HepG2 (cell line): ENCODE results near the gene MEF2A. TPM values are rescaled to one million over a fixed set of nuclear protein-coding genes. Genes with fewer than 3 reads are reported as not detected.

Source experiments
- ATAC-seq: fragments of 200-7000 bp; cut with Tn5 transposase; 3 replicates; pipeline ENCODE4 v1.9.1; 2020; ENCODE audit warnings: mild to moderate bottlenecking, moderate library complexity
- BruUV-seq: library from RNA; stranded (reverse); fragments of 400-500 nt; replicated peaks from 2 replicates; lab custom pipeline; 2021; lab: Mats Ljungman, UMichigan
- CTCF ChIA-PET: fragments of 300-600 bp; formaldehyde crosslinking; extraction: SDS; loops from one replicate; lab custom pipeline; 2021; ENCODE audit warnings: low total read pairs, inconsistent platforms, low intra/inter-chr PET ratio; lab: Yijun Ruan, JAX
- POLR2A ChIA-PET: fragments of 350-600 bp; sonication (Branson Sonifier 250); formaldehyde crosslinking; loops from one replicate; lab custom pipeline; 2020; ENCODE audit warnings: antibody characterized with exemption, inconsistent platforms; lab: Yijun Ruan, JAX
- DNase-seq: peaks from one replicate; pipeline ENCODE4 v3.0.0-alpha.2; 2015; ENCODE audit warnings: low spot score
- FAIRE-seq: peaks from 3 replicates; lab custom pipeline; 2011; peaks lifted over from hg19 to GRCh38; lab: Jason Lieb, UNC
- H2AFZ ChIP-seq: one replicate; pipeline ENCODE4 v1.6.1; 2011; ENCODE audit warnings: low read length, inconsistent platforms
- H3K27ac ChIP-seq: fragments of 300-600 bp; 3 replicates; pipeline ENCODE4 v1.8.0; 2011; ENCODE audit warnings: mixed run types, mild to moderate bottlenecking, mixed read lengths, low read length, inconsistent platforms; ENCODE audit not compliant: insufficient read depth; ENCODE audit errors: extremely low read length
- H3K27me3 ChIP-seq, 2 experiments: fragments of 200-600 bp in 1 of 2; 2 replicates in 1 of 2; 3 replicates in 1 of 2; pipeline versions ENCODE4 v1.6.0 to v1.8.0; 2011; ENCODE audit warnings: low read length in 2 of 2, mild to moderate bottlenecking in 2 of 2, moderate library complexity in 2 of 2, inconsistent platforms in 1 of 2; ENCODE audit not compliant: insufficient read depth in 2 of 2, control insufficient read depth in 1 of 2
- H3K36me3 ChIP-seq, 2 experiments: fragments of 200-600 bp in 1 of 2; replicated peaks in 1 of 2; 2 replicates in 1 of 2; 3 replicates in 1 of 2; pipeline versions ENCODE4 v1.5.1 to v1.8.0; 2011; ENCODE audit warnings: low read length in 2 of 2, inconsistent platforms in 1 of 2; ENCODE audit not compliant: insufficient read depth in 2 of 2, control insufficient read depth in 1 of 2
- H3K4me1 ChIP-seq: 2 replicates; pipeline ENCODE4 v1.5.1; 2012; ENCODE audit warnings: low read length, inconsistent platforms; ENCODE audit not compliant: insufficient read depth
- H3K4me2 ChIP-seq: 2 replicates; pipeline ENCODE4 v1.6.0; 2011; ENCODE audit warnings: low read depth, low read length, inconsistent platforms
- H3K4me3 ChIP-seq, 3 experiments: fragments of 200-600 bp in 1 of 3; sonication (generic), shearing (Covaris generic) in 1 of 3; replicated peaks in 1 of 3; 2 replicates each; pipeline ENCODE4 v1.5.1; 2011 to 2016; ENCODE audit warnings: low read length in 3 of 3, inconsistent platforms in 2 of 3, low read depth in 2 of 3, mild to moderate bottlenecking in 2 of 3, control low read depth in 1 of 3, mixed read lengths in 1 of 3; ENCODE audit not compliant: insufficient read depth in 1 of 3
- H3K79me2 ChIP-seq: one replicate; pipeline ENCODE4 v1.6.1; 2011; ENCODE audit warnings: low read length, inconsistent platforms; ENCODE audit not compliant: insufficient read depth
- H3K9ac ChIP-seq: 2 replicates; pipeline ENCODE4 v1.6.0; 2011; ENCODE audit warnings: mild to moderate bottlenecking, low read depth, low read length, inconsistent platforms; ENCODE audit not compliant: insufficient read depth
- H3K9me3 ChIP-seq: 2 replicates; pipeline ENCODE4 v1.5.1; 2012; ENCODE audit warnings: mild to moderate bottlenecking, low read length
- H4K20me1 ChIP-seq: 2 replicates; pipeline ENCODE4 v1.6.0; 2011; ENCODE audit warnings: inconsistent platforms, mild to moderate bottlenecking, low read length, moderate library complexity; ENCODE audit not compliant: insufficient read depth
- REXO4 ChIP-seq: sonication (generic); formaldehyde crosslinking; IDR thresholded peaks from 2 replicates; pipeline ENCODE4 v1.8.0; 2022; ENCODE audit warnings: missing genetic modification reagents, mild to moderate bottlenecking, borderline replicate concordance
- ZNF251 ChIP-seq: sonication (generic); formaldehyde crosslinking; IDR thresholded peaks from 2 replicates; pipeline ENCODE4 v1.9.0; 2021; ENCODE audit warnings: mild to moderate bottlenecking, missing genetic modification reagents
- ZNF264 ChIP-seq: sonication (generic); formaldehyde crosslinking; IDR thresholded peaks from 2 replicates; pipeline ENCODE4 v1.4.0; 2020; ENCODE audit warnings: missing genetic modification reagents
- ZNF614 ChIP-seq: IDR thresholded peaks from 2 replicates; pipeline ENCODE4 v1.6.1; 2018; ENCODE audit warnings: missing biosample characterization, missing genetic modification reagents, inconsistent platforms, borderline replicate concordance
- in situ Hi-C: cut with HindIII; loops from 2 replicates; pipeline ENCODE4 v1.10.0; 2017; ENCODE audit warnings: low pct_unique_long_range_greater_than_20kb; ENCODE audit not compliant: extremely low pct_ligation_motif_present
- intact Hi-C: fragments of 100-400 bp; cut with micrococcal nuclease; formaldehyde crosslinking; loops from one replicate; pipeline ENCODE4 v1.10.0; 2022; ENCODE audit not compliant: unreplicated experiment
- polyA plus RNA-seq, 8 experiments: library from polyadenylated mRNA; depleted of rRNA in 3 of 8; stranded (reverse) in 7 of 8; unstranded in 1 of 8; fragments of >200 nt; fragmentation: Illumina TruSeq in 4 of 8; extraction: Trizol in 4 of 8; gene quantifications; 2 replicates each; pipeline versions ENCODE4 v1.2.1 to v1.2.3, GENCODE V29; 2011 to 2016; ENCODE audit warnings: low read depth in 4 of 8, missing spikeins in 1 of 8, mixed read lengths in 1 of 8; ENCODE audit not compliant: insufficient read depth in 1 of 8
- total RNA-seq, 5 experiments: library from RNA; depleted of rRNA; stranded (reverse); fragments of >200 nt; fragmentation: Illumina TruSeq; extraction: Trizol; gene quantifications; 2 replicates each; pipeline ENCODE4 v1.2.3, GENCODE V29; 2016; ENCODE audit warnings: low read depth in 1 of 5
- TF ChIP-seq, protein P1 (sequence below): sonication (generic); formaldehyde crosslinking; IDR thresholded peaks from 2 replicates; pipeline ENCODE4 v1.5.1; 2020; ENCODE audit warnings: mild to moderate bottlenecking, moderate library complexity, missing genetic modification reagents
- TF ChIP-seq, protein P2 (sequence below): sonication (generic); formaldehyde crosslinking; IDR thresholded peaks from 2 replicates; pipeline ENCODE4 v1.4.0; 2020; ENCODE audit warnings: mild to moderate bottlenecking, missing genetic modification reagents

MEF2A gene
- total and polyA plus RNA-seq, 2 of the 13 experiments (the other 11 are each of a cell fraction or from before 2014, with no cell fraction given): 15.2 to 24.4 TPM

DNA sequence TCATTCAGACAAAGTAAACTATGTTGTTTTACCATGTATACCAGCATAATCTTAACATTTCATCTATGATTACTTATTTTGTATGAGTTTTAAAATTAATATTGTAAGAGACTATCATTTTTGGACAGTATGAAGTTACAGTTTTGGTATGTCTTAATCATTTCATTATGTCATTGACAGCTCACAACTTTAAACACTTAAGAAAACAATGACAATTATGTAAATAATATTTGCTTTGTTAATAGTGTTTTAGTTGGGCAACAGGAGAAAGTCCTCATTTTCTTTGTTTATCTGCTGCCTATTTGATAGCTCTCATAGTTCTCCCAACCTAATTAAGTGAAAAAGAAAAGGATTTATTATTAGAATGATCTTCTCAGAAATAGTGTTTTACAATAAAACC is 80.2 kb downstream of the MEF2A start:
- Histone ChIP-seq H4K20me1 (no peaks in the 10 kb centered on the region), H3K36me3 (peaks cover 0 to 10% of the 10 kb centered on the region in 2 experiments; a peak in 2 of 5 replicates), H3K79me2 (no peaks in the 10 kb centered on the region), H3K4me3 (no peak overlapping the region), H2AFZ (no peak overlapping the region), H3K9ac (no peak overlapping the region), H3K27ac (no peak overlapping the region), H3K4me1 (peaks cover 8% of the 10 kb centered on the region), H3K27me3 (no peaks in the 10 kb centered on the region), H3K9me3 (no peaks in the 10 kb centered on the region), H3K4me2 (no peak overlapping the region)
- TF ChIP-seq ZNF264 (CRISPR knock-in tag): no peak
- no peak for TF ChIP-seq ZNF614
- TF ChIP-seq, protein P1, sequence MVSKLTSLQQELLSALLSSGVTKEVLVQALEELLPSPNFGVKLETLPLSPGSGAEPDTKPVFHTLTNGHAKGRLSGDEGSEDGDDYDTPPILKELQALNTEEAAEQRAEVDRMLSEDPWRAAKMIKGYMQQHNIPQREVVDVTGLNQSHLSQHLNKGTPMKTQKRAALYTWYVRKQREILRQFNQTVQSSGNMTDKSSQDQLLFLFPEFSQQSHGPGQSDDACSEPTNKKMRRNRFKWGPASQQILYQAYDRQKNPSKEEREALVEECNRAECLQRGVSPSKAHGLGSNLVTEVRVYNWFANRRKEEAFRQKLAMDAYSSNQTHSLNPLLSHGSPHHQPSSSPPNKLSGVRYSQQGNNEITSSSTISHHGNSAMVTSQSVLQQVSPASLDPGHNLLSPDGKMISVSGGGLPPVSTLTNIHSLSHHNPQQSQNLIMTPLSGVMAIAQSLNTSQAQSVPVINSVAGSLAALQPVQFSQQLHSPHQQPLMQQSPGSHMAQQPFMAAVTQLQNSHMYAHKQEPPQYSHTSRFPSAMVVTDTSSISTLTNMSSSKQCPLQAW (CRISPR knock-in tag): no peak
- TF ChIP-seq ZNF251 (CRISPR knock-in tag): no peak
- no peak for TF ChIP-seq REXO4 (CRISPR knock-in tag)
- TF ChIP-seq, protein P2, sequence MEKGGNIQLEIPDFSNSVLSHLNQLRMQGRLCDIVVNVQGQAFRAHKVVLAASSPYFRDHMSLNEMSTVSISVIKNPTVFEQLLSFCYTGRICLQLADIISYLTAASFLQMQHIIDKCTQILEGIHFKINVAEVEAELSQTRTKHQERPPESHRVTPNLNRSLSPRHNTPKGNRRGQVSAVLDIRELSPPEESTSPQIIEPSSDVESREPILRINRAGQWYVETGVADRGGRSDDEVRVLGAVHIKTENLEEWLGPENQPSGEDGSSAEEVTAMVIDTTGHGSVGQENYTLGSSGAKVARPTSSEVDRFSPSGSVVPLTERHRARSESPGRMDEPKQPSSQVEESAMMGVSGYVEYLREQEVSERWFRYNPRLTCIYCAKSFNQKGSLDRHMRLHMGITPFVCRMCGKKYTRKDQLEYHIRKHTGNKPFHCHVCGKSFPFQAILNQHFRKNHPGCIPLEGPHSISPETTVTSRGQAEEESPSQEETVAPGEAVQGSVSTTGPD: no peak
- DNase-seq (no peak), FAIRE-seq (no peak), ATAC-seq (no peak)
- intact Hi-C loops (no loop called here), in situ Hi-C loops (no loop called here)
- ChIA-PET POLR2A (no interaction called here), CTCF (no interaction called here)
- no TSS peak for BruUV-seq
